SHP77 treated with DMSO at 0.1 percent for 48 hours (cell line): Measurements from ENCODE around the gene SLC27A2.
A peak's percentile ranks its signal among the peaks of the same experiment; 100 is the strongest.
"Not testable (repeated sequence)": the region's sequence is repeated elsewhere in the genome, so short reads cannot be mapped to it uniquely, and the experiment has no call there.

ENCODE experiments used
- DNase-seq: peaks from one replicate; lab custom pipeline; 2025; lab: John Stamatoyannopoulos, UW

The SLC27A2 gene

DNA sequence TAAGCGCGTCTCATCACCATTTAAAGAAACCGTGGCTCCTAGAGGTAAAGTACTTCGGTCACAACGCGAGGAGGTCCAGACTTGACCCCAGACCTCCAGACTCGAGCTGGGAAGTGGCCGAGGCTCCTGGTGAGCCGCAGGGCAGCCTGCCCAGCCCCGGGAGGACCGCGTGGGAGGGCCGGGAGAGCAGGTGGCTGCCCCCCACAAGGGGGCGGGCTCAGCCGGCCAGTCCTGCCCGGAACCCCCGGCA is at the start of gene SLC27A2:
TSS of gene SLC27A2 (plus strand) at position 228 of the 250 bp plus-strand sequence. CDS start 232 bp downstream, outside the sequence.
- DNase-seq = no peak

DNA sequence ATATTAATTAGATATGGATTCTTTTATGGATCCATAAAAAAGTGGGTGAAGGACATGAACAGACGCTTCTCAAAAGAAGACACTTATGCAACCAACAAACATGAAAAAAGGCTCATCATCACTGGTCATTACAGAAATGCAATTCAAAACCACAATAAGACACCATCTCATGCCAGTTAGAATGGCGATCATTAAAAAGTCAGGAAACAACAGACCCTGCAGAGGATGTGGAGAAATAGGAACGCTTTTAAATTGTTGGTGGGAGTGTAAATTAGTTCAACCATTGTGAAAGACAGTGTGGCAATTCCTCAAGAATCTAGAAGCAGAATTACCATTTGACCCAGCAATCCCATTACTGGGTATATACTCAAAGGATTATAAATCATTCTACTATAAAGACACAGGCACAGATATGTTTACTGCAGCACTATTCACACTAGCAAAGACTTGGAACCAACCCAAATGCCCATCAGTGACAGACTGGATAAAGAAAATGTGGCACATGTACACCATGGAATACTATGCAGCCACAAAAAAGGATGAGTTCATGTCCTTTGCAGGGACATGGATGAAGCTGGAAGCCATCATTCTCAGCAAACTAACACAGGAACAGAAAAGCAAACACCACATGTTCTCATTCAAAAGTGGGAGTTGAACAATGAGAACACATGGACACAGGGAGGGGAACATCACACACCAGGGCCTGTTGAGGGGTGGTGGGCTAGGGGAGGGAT is 49.6 kb upstream of the SLC27A2 start:
- not testable (repeated sequence) for DNase-seq

DNA sequence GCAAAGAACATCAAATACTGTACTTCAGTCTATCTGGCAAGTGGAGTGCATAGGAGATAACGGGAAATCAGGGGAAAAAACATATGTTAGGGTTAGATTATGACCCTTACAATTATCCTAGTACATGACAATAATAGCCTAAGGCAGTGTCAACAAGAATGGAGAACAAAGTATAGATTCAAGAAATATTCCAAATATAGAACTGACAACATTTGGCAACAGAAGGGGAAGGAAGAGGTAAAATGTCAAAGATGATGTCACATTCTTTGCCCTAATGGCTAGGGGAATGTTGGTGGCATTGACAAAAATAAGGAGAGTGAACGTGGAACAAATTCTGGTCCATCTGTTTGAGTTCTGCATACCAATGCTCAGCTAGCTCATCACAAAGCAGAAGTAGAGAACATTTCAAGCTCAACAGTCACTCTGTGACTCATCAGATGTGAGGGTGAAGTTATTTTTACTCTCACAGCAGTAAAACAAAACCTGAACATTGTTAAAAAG is 47.4 kb upstream of the SLC27A2 start:
- DNase-seq = no peak

DNA sequence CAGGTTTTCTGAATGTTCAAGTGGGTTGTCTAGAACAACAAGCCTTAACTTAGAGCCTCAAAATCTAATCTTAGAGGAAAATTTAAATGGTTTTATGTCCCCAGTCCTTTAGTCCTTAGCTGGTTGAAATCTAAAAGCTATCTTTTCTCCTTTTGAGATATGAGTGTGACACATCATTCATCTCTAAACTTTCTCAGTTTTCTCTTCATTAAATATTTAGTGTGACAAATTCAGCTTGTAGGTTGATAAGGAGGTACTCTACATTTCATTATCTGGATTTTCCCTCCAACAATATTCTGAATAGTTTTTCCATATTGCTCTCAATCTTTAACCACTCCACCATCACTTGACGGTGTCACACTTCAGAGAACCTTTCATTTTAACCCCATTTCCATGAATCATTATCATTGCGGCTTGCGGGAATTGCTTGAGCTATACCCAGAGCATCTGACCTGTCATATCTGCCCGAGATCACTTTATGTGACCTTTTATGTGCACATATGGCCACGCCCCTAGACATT is 46.9 kb upstream of the SLC27A2 start:
- DNase-seq = no peak

DNA sequence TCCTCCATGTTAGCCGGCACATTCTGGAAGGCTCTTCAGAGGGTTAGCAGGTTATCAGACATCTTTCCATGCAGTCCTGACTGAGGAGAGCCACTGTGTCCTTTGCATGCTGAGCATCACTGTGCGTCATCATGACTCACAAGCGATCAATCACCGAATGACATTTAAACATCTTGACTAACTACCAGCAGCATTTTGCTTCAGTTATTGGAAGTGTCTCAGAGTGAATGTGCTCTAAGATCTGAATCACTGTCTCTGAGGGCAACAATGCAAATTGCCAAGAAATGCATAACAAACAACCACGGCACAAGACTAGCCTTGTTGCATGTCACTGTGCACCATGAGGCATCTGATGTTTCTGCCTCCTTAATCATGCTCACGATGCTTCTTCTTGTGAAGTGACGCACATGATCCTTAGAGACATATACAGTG is 44.6 kb upstream of the SLC27A2 start:
- DNase-seq = no peak

DNA sequence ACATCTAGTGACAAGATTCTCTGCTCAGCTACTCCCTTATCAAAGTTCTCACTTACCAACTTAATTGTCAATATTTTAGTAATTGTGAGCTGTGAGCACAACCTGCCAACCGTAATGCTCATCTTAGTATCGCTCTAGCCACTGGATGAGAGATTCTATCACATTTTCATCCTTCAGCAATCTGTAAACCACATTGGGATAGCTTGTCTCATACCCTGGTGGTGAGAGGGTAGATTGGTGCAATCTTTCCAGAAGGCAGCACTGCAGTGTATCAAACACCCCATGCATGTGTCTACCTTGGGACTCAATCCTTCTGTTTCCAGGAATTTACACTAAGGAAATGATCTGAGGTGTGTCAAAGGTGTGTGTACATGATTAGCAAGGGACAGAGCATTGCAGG is 44.1 kb upstream of the SLC27A2 start:
- no peak for DNase-seq

DNA sequence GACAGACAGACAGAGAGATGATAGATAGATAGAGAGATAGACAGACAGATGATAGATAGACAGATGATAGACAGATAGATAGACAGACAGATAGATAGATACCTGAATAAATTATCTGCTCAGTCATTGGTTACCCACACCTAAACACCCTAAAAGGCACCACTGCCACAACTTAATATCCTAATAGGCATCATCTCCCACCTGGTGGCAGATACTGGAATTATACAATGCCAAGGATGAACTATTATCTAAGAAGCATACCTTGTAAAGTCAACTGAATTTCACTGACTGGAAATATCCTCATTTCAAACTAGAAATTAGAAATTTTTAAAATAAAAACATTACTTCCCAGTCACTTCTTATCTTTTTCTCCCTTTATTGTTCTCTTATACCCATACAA is 43.6 kb upstream of the SLC27A2 start:
- DNase-seq = no peak

DNA sequence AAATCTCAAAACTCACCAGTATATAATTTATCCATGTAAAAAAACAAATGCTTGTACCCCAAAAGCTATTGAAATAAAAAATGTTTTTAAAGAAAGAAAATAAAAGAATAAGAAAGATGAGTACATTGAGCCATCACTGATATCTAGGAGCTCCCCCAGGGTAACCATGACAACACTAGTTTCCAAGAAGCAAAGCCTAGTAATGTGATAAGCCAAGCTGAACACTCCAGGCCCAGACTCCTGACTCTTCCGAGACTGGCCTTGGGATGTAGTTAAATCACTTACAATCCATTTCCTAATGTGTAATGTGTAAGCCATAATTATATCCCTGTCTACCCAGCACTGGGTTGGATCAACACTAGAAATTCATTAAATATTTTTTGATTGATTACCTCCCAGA is 41.9 kb upstream of the SLC27A2 start:
- no peak for DNase-seq

DNA sequence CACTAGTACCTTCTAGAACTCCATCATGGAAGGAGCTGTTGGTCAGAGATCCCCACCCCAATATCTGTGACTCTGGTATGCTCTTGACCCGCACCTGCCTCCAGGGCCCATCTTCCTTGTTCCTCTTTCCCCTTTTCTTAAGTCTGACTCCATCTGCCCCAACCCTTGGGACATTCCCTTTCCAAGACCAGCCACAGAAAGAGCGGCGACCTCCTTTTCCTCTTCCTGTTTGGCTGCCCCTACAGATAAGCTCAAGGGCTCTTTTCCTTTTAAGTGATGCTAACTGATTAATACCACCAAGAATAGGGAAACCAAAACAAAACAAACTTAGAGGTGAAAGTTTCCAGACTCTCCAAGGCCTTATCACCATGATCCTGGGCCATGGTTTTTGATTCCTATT is 41.0 kb upstream of the SLC27A2 start:
- DNase-seq = no peak

DNA sequence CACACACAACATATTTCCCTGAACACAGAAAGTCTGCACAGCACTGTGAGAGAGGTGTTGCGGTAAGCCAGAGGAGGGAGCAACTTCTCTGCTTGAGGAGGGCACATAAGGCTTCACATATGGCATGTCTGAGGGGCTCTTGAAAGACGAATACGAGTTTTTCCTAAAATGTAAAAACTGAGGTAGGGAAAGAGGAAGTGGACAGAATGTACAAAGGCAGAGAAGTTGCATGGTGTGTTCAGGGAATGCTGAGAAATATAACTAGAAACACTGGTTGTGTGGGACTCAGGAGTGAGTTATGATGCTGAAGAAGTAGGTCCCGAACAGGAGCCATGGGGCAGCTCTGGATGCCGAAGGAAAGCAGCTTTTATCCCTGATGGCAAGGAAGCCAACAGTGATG is 40.1 kb upstream of the SLC27A2 start:
- DNase-seq = no peak

DNA sequence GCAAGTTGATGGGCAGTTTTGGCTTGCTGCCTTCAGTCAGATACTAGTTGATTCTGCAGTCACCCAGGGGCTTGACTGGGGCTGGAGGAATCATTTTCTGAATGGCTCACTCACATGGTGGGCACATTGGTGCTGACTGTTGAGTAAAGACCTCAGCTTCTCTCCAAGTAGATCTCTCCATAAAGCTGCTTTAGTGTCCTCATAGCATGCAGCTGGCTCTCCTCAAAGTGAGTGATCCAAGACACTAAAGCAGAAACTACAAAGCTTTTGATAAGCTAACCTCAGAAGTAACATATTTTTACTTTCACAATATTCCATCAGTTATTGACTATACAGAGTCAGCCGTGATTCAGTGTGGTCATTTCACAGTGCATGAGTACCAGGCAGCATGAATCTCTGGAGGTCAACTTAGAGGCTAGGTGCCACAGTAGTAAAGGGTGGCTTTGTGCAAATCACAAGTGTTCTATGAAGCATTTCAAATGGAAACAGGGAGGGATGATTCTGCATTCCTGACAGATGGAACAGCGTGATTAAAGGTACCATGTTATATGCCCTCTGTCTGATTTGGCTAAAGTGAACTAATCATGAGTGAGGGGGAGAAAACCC is 38.6 kb upstream of the SLC27A2 start:
- no peak for DNase-seq

DNA sequence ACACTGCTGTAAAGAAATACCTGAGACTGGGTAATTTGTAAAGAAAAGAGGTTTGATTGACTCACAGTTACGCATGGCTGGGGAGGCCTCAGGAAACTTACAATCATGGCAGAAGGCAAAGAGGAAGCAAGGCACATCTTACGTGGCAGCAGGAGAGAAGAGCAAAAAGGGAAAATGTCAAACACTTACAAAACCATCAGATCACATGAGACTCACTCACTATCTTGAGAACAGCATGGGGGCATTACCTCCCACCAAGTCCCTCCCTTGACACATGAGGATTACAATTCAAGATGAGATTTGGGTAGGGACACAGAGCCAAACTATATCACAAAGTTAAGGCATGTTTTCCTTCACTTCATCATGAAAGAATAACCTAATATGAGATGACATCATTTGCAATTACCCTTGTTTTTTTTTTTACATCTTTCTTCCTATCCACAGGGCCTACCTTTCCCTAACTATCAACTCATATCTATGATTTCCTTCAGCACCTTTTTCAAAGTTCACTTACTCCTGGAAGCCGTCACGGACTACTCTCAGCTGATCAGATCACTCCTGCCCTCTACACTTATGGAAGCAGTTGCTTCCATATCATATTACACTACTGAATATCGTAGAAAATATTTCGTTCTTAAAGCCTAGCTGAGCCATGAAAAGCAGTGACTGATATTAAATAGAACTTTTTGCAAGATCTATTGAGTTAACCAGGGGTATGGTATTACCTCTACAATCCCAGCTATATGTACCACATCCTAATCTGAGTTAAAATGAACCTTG is 37.5 kb upstream of the SLC27A2 start:
- no peak for DNase-seq

DNA sequence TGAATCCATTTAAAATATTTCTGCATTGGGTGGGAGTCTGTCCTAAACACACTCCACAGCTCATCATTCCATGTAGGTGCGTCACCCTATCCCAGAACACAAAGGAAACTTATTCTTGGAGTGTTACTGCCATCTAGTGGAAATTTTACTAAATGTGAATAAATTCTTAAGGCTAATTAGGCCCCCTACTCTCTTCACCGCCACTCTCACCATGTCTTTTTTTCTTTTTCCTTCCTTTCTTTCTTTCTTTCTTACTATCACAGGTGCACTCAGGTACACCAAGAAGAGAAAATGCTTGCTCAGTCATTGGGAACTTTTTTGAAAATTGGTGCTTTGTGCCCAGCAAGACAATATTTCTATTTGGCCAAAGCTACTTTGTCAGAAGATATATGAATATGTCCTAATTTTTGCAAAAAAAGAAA is 36.5 kb upstream of the SLC27A2 start:
- peak; percentile 26 for DNase-seq

DNA sequence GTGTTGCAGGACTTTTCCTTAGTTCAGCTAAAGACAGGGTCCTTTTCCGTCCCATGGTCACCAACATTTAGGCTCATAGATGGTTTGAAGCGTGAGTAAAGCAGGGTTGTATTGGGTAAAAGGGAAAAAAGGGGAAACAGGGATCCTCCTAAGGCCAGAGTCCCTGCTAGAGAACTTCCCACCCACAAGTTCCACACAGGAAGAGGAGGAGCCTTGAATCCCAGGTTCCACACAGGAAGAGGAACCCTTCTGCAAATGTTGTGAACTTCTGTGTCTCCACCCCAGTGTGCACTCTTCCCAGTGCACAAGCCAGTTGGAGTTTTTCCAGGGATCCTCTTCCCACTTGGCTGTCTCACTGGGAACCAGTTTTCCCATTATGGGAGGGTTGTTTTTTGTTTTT is 35.4 kb upstream of the SLC27A2 start:
- DNase-seq = no peak

DNA sequence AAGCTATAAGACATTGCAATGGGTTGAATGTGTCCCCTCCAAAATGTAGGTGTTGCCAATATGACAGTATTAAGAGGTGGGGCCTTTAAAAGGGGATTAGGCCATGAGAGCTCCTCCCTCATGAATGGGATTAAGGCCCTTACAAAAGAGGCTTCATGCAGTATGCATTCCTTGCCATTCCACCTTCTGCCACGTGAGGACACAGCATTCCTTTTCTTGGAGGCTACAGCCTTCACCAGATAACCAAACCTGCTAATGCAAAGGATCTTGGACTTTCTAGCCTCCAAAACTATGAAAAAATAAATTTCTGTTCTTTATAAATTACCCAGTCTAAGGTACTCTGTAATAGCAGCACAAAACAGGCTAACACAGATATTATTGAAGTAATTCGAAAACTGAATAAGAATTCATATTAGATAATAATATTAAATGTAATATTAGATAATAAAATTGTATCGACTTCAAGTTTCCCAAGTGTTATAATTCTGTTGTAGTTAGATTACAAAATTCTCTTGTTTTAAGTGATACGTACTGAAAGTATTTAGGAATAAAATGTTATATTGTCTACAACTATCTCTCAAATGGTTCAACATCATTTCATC is 33.5 kb upstream of the SLC27A2 start:
- DNase-seq = peak; percentile 27

DNA sequence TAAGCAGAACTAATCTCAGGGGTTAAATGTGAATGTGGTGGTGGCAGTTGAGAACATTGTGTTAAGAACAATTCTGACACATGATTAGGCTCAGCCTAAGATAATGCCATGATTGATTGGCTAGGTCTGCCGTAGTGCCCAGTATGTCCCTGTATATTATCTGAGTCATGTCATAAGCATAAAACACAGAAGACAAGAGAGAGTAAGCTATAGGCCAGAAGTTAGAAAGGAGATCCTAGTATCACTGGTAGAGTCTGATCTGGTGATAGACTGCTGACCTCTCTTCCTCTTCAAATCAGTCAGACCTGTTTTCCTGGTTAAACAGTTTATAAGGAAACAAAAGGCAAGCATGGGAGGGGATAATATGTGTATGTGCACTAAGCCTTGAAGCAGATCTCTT is 32.9 kb upstream of the SLC27A2 start:
- no peak for DNase-seq

DNA sequence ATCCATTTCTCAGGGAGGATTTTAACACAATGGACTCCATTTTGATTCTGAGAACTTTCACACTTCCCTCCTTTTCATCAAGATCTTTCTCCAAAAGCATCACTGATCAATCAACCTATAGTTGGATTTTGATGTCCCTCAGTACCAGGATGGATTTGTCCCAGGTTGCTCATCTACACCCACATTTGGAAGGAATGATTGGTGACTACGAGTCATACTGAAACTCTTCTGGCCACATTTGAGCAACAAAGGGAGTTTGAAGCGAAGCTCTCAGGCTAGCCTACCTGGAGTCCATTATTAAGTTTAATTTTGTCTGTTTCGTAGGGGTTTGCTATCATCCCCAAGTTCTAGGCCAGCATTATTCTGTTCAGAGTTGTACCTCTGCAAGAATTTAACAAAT is 31.6 kb upstream of the SLC27A2 start:
- no peak for DNase-seq

DNA sequence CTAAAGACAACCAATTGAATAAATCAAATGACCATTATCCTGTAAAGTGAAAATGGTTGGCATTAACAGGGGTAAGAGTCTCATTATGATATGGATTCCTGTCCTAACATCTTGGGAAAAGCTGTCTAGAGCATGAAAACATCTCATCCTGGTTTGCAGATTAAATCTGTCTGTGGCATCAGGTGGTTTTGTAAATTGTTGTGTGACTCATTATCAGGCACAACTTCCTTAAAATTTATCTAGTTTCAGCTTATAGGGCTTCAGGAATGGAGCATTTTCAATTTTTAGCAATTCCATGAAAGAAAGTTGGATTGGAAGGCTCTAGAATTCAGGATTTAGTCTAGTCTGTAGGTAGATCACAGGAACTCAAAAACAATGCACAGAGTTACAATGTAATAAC is 31.1 kb upstream of the SLC27A2 start:
- no peak for DNase-seq

DNA sequence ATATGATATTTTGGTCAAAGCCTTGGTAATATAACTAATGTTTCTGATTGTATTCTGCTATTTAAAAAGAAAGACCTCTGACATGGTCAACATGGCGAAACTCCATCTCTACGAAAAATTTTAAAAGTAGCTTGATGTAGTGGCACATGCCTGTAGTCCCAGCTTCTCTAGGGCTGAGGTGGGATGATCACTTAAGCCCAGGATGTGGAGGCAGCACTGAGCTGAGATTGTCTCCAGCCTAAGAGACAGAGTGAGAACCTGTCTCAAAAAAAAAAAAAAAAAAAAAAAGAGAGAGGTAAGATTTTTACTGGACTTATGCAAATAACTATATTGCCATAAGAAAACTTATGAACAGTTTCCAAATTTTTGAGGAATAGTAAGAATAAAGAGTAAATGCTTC is 30.5 kb upstream of the SLC27A2 start:
- DNase-seq = no peak

DNA sequence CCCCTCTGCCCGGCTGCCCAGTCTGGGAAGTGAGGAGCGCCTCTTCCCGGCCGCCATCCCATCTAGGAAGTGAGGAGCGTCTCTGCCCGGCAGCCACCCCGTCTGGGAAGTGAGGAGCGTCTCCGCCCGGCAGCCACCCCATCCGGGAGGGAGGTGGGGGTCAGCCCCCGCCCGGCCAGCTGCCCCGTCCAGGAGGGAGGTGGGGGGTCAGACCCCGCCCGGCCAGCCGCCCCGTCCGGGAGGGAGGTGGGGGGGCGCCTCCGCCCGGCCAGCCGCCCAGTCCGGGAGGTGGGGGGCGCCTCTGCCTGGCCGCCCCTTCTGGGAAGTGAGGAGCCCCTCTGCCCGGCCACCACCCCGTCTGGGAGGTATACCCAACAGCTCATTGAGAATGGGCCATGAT is 23.8 kb upstream of the SLC27A2 start:
- DNase-seq = not testable (repeated sequence)

DNA sequence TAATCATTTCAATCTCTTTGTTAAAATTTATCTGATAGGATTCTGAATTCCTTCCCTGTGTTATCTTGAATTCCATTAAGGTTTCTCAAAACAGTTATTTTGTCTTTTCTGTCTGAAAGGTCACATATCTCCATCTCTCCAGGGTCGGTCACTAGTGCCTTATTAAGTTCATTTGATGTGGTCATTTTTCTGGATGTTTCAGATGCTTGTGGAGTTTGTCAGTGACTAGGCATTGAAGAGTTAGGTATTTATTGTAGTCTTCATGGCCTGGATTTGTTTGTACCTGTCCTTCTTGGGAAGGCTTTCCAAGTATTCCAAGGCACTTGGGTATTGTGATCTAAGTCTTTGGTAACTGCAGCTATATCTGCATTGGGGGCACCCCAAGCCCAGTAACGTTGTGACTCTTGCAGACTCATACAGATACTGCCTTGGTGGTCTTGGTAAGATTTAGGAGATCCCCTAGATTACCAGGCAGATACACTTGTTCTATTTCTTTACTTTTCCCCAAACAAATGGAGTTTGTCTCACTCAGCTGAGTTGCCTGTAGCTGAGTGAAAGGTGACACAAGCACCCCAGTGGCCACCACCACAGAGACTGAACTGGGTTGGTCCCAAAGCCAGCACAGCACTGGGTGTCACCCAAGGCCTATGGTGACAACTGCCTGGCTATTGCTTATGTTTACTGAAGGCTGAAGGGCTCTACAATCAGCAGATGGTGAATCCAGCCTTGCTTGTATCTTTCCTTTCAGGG is 18.9 kb upstream of the SLC27A2 start:
- DNase-seq = no peak
